OCI-LY7 (cell line): ENCODE data around the gene OSCAR.

Experiments
- EZH2phosphoT487 ChIP-seq: fragments of 200-600 bp; sonication (generic); IDR thresholded peaks from 2 replicates; pipeline ENCODE4 v1.6.1; 2018; ENCODE audit warnings: low read depth, borderline replicate concordance, mild to moderate bottlenecking, mixed run types, antibody characterized with exemption, low read length, moderate library complexity, mixed read lengths
- TF ChIP-seq, protein P1 (sequence below): fragments of 200-600 bp; sonication (generic); conservative IDR thresholded peaks from 2 replicates; pipeline ENCODE4 v1.5.1; 2014; ENCODE audit warnings: mild to moderate bottlenecking, antibody characterized with exemption, low read length, moderate library complexity, mixed read lengths

DNA sequence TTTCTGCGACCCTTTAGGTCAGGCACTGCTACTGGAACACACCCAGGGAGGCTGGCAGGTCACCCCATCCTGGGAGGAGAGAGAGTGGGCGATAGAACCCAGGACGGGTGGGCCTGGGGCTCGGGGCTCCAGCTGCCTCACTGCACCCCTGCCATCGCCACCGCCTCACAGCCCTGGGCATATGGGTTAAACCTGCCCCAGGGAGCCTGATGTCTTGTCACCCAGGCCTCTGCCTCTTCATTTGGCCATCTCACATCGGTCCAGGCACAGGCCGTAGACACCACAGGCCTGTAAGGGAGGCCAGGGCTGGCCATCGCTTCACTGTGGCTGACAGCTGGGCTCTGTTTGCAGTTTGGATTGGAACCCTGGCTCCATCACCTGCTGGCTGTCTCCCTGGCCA lies 25.1 kb upstream of the OSCAR start:
- TF ChIP-seq, protein P1, sequence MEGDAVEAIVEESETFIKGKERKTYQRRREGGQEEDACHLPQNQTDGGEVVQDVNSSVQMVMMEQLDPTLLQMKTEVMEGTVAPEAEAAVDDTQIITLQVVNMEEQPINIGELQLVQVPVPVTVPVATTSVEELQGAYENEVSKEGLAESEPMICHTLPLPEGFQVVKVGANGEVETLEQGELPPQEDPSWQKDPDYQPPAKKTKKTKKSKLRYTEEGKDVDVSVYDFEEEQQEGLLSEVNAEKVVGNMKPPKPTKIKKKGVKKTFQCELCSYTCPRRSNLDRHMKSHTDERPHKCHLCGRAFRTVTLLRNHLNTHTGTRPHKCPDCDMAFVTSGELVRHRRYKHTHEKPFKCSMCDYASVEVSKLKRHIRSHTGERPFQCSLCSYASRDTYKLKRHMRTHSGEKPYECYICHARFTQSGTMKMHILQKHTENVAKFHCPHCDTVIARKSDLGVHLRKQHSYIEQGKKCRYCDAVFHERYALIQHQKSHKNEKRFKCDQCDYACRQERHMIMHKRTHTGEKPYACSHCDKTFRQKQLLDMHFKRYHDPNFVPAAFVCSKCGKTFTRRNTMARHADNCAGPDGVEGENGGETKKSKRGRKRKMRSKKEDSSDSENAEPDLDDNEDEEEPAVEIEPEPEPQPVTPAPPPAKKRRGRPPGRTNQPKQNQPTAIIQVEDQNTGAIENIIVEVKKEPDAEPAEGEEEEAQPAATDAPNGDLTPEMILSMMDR = no peak
- no peak for TF ChIP-seq EZH2phosphoT487
